HCT116 (cell line): ENCODE results near the gene BBLN. TPM values are rescaled to one million over a fixed set of nuclear protein-coding genes. Genes with fewer than 3 reads are reported as not detected.

Experiments
- ATAC-seq: fragments of 200-7000 bp; cut with Tn5 transposase; 2 replicates; pipeline ENCODE4 v1.9.1; 2020; ENCODE audit warnings: mild to moderate bottlenecking, moderate library complexity
- BruUV-seq: library from RNA; stranded (reverse); fragments of 400-500 nt; replicated peaks from 2 replicates; lab custom pipeline; 2021; lab: Mats Ljungman, UMichigan
- CTCF ChIA-PET: fragments of 300-600 bp; sonication (Branson Sonifier 250); formaldehyde crosslinking; loops from one replicate; lab custom pipeline; 2021; ENCODE audit warnings: antibody characterized with exemption; lab: Charles Lee
- POLR2A ChIA-PET: fragments of 300-600, 350-600 bp; sonication (Branson Sonifier 250); formaldehyde crosslinking; loops from one replicate; lab custom pipeline; 2021; ENCODE audit warnings: antibody characterized with exemption; lab: Charles Lee
- RAD21 ChIA-PET, 2 experiments: fragments of 300-600 bp; sonication (Branson Sonifier 250); formaldehyde crosslinking; loops; one replicate each; lab custom pipeline; 2023; ENCODE audit warnings: low total read pairs in 2 of 2; ENCODE audit not compliant: uncharacterized antibody in 2 of 2, unreplicated experiment in 2 of 2, low non-redundant PET in 1 of 2; lab: Charles Lee
- DNase-seq: peaks from one replicate; pipeline ENCODE4 v3.0.0-alpha.2; 2010; ENCODE audit warnings: low read depth, low spot score
- H2AFZ ChIP-seq: fragments of 200-600 bp; shearing (Covaris generic), sonication (generic); 2 replicates; pipeline ENCODE4 v1.6.1; 2017; ENCODE audit warnings: low read depth, mixed run types, mixed read lengths, antibody characterized with exemption, low read length; ENCODE audit not compliant: poor library complexity, severe bottlenecking
- H3K27ac ChIP-seq: 2 replicates; pipeline ENCODE4 v1.5.1; 2012; ENCODE audit warnings: low read depth, low read length
- H3K27me3 ChIP-seq: fragments of 200-600 bp; sonication (generic); 2 replicates; pipeline ENCODE4 v1.6.1; 2016; ENCODE audit warnings: mixed run types, low read length, mixed read lengths; ENCODE audit not compliant: insufficient read depth
- H3K36me3 ChIP-seq, 2 experiments: fragments of 200-500 bp in 1 of 2; fragments of 200-600 bp in 1 of 2; sonication (Bioruptor generic) in 1 of 2; sonication (generic) in 1 of 2; 2 replicates each; pipeline versions ENCODE4 v1.5.1 to v1.6.1; 2014 to 2016; ENCODE audit warnings: low read length in 2 of 2, inconsistent platforms in 1 of 2, mixed read lengths in 1 of 2, mixed run types in 1 of 2; ENCODE audit not compliant: insufficient read depth in 2 of 2, control insufficient read depth in 1 of 2
- H3K4me1 ChIP-seq, 2 experiments: fragments of 200-600 bp in 1 of 2; sonication (generic) in 1 of 2; 2 replicates each; pipeline versions ENCODE4 v1.5.1 to v1.6.1; 2012 to 2017; ENCODE audit warnings: low read length in 2 of 2, inconsistent platforms in 1 of 2, mild to moderate bottlenecking in 1 of 2, mixed read lengths in 1 of 2, mixed run types in 1 of 2, moderate library complexity in 1 of 2; ENCODE audit not compliant: insufficient read depth in 2 of 2, control insufficient read depth in 1 of 2
- H3K4me2 ChIP-seq: fragments of 200-600 bp; sonication (generic); 2 replicates; pipeline ENCODE4 v1.6.1; 2017; ENCODE audit warnings: mixed run types, low read length, mixed read lengths
- H3K4me3 ChIP-seq, 2 experiments: fragments of 200-600 bp in 1 of 2; sonication (generic) in 1 of 2; replicated peaks in 1 of 2; 2 replicates each; pipeline ENCODE4 v1.5.1; 2011 to 2016; ENCODE audit warnings: low read length in 2 of 2, control low read depth in 1 of 2, low read depth in 1 of 2, mild to moderate bottlenecking in 1 of 2, mixed read lengths in 1 of 2, mixed run types in 1 of 2
- H3K79me2 ChIP-seq: fragments of 200-600 bp; sonication (generic); 2 replicates; pipeline ENCODE4 v1.6.1; 2017; ENCODE audit warnings: mild to moderate bottlenecking, mixed run types, low read length, moderate library complexity, mixed read lengths; ENCODE audit not compliant: insufficient read depth
- H3K9ac ChIP-seq: fragments of 200-600 bp; sonication (generic); 2 replicates; pipeline ENCODE4 v1.6.1; 2016; ENCODE audit warnings: low read length, mixed read lengths
- H3K9me2 ChIP-seq: fragments of 200-600 bp; sonication (generic), shearing (Covaris generic); 2 replicates; pipeline ENCODE4 v1.6.1; 2017; ENCODE audit warnings: mixed run types, mild to moderate bottlenecking, moderate library complexity; ENCODE audit not compliant: insufficient read depth
- H3K9me3 ChIP-seq, 2 experiments: fragments of 200-500 bp in 1 of 2; fragments of 200-600 bp in 1 of 2; sonication (Bioruptor generic) in 1 of 2; sonication (generic) in 1 of 2; 2 replicates each; pipeline ENCODE4 v1.6.1; 2014 to 2017; ENCODE audit warnings: low read length in 2 of 2, mixed read lengths in 2 of 2, inconsistent platforms in 1 of 2, low read depth in 1 of 2, mild to moderate bottlenecking in 1 of 2, mixed run types in 1 of 2, moderate library complexity in 1 of 2; ENCODE audit not compliant: control insufficient read depth in 1 of 2, insufficient read depth in 1 of 2
- H4K20me1 ChIP-seq: fragments of 200-600 bp; sonication (generic), shearing (Covaris generic); 2 replicates; pipeline ENCODE4 v1.6.1; 2017; ENCODE audit warnings: mixed run types, mild to moderate bottlenecking, moderate library complexity; ENCODE audit not compliant: insufficient read depth
- CBX3 ChIP-seq: IDR thresholded peaks from 2 replicates; pipeline ENCODE4 v1.6.1; 2012; ENCODE audit warnings: low read depth
- CEBPB ChIP-seq: IDR thresholded peaks from 2 replicates; pipeline ENCODE4 v1.6.1; 2012; ENCODE audit warnings: low read depth
- EGR1 ChIP-seq: IDR thresholded peaks from 2 replicates; pipeline ENCODE4 v1.6.1; 2012; ENCODE audit warnings: low read depth
- JUND ChIP-seq: IDR thresholded peaks from 2 replicates; pipeline ENCODE4 v1.6.1; 2012
- POLR2A ChIP-seq: IDR thresholded peaks from 2 replicates; pipeline ENCODE4 v1.7.0; 2011; ENCODE audit warnings: borderline replicate concordance; ENCODE audit not compliant: insufficient read depth, insufficient read length; ENCODE audit errors: extremely low read depth
- SRF ChIP-seq: IDR thresholded peaks from 2 replicates; pipeline ENCODE4 v1.6.1; 2012; ENCODE audit warnings: low read depth
- TCF7L2 ChIP-seq: IDR thresholded peaks from 2 replicates; pipeline ENCODE4 v1.7.0; 2011; ENCODE audit warnings: borderline replicate concordance, inconsistent platforms; ENCODE audit not compliant: insufficient read depth, insufficient read length; ENCODE audit errors: extremely low read depth
- YY1 ChIP-seq: IDR thresholded peaks from 2 replicates; pipeline ENCODE4 v1.6.1; 2011; ENCODE audit warnings: low read length, low read depth, moderate library complexity, mild to moderate bottlenecking; ENCODE audit not compliant: insufficient replicate concordance; ENCODE audit errors: extremely low read depth
- ZFX ChIP-seq: fragments of 450-650 bp; IDR thresholded peaks from 2 replicates; pipeline ENCODE4 v1.6.1; 2017
- ZNF274 ChIP-seq: fragments of 200-500 bp; sonication (Bioruptor generic); IDR thresholded peaks from 2 replicates; pipeline ENCODE4 v1.6.1; 2014; ENCODE audit warnings: mild to moderate bottlenecking, low read depth, low read length, inconsistent platforms
- intact Hi-C: fragments of 100-400 bp; cut with micrococcal nuclease; formaldehyde crosslinking; loops from 2 replicates; pipeline ENCODE4 v1.10.0; 2022
- total RNA-seq: library from RNA; stranded (reverse); gene quantifications from one replicate; pipeline ENCODE4 v1.2.1, GENCODE V29; 2021; ENCODE audit not compliant: unreplicated experiment
- TF ChIP-seq, protein P1 (sequence below): IDR thresholded peaks from 2 replicates; pipeline ENCODE4 v1.6.1; 2012; ENCODE audit warnings: low read depth
- TF ChIP-seq, protein P2 (sequence below): IDR thresholded peaks from 2 replicates; pipeline ENCODE4 v1.6.1; 2012
- TF ChIP-seq, protein P3 (sequence below), 3 experiments: fragments of 200-600 bp in 1 of 3; sonication (generic) in 1 of 3; IDR thresholded peaks in 2 of 3; conservative IDR thresholded peaks in 1 of 3; 2 replicates each; pipeline ENCODE4 v1.5.1; 2012 to 2017; ENCODE audit warnings: low read depth in 2 of 3, low read length in 2 of 3, antibody characterized with exemption in 1 of 3, borderline replicate concordance in 1 of 3, control low read depth in 1 of 3, mild to moderate bottlenecking in 1 of 3, mixed read lengths in 1 of 3, mixed run types in 1 of 3, moderate library complexity in 1 of 3; ENCODE audit not compliant: insufficient read depth in 1 of 3

The BBLN gene
- total RNA-seq, 1 experiment from 2014 or later, result 119 TPM

DNA sequence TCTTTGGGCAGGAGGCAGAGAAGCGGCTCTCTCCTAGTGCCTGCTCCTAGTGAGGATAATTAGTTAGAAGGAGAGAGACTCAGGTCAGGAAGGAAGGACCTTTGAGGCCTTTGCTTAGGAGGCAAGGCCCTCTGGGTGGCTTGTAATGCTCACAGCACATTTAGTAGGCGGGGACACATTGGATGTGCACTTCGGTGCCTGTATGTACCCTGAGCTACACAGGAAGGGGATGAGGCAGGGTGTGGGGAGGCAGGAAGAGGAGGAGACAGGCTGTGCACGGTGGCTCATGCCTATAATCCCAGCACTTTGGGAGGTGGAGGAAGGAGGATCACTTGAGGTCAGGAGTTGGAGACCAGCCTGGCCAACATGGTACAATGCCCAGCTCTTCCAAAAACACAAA is 18.0 kb upstream of the BBLN start:
- H4K20me1 ChIP-seq, result no peaks in the 10 kb centered on the region
- TF ChIP-seq CBX3 (no peak), YY1 (no peak), TCF7L2 (no peak), SRF (no peak), CEBPB (no peak), EGR1 (no peak), POLR2A (no peak), ZNF274 (no peak), JUND (no peak), ZFX (no peak)
- TF ChIP-seq, protein P1, sequence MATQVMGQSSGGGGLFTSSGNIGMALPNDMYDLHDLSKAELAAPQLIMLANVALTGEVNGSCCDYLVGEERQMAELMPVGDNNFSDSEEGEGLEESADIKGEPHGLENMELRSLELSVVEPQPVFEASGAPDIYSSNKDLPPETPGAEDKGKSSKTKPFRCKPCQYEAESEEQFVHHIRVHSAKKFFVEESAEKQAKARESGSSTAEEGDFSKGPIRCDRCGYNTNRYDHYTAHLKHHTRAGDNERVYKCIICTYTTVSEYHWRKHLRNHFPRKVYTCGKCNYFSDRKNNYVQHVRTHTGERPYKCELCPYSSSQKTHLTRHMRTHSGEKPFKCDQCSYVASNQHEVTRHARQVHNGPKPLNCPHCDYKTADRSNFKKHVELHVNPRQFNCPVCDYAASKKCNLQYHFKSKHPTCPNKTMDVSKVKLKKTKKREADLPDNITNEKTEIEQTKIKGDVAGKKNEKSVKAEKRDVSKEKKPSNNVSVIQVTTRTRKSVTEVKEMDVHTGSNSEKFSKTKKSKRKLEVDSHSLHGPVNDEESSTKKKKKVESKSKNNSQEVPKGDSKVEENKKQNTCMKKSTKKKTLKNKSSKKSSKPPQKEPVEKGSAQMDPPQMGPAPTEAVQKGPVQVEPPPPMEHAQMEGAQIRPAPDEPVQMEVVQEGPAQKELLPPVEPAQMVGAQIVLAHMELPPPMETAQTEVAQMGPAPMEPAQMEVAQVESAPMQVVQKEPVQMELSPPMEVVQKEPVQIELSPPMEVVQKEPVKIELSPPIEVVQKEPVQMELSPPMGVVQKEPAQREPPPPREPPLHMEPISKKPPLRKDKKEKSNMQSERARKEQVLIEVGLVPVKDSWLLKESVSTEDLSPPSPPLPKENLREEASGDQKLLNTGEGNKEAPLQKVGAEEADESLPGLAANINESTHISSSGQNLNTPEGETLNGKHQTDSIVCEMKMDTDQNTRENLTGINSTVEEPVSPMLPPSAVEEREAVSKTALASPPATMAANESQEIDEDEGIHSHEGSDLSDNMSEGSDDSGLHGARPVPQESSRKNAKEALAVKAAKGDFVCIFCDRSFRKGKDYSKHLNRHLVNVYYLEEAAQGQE, result no peak
- TF ChIP-seq, protein P2, sequence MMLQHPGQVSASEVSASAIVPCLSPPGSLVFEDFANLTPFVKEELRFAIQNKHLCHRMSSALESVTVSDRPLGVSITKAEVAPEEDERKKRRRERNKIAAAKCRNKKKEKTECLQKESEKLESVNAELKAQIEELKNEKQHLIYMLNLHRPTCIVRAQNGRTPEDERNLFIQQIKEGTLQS, result no peak
- TF ChIP-seq, protein P3, sequence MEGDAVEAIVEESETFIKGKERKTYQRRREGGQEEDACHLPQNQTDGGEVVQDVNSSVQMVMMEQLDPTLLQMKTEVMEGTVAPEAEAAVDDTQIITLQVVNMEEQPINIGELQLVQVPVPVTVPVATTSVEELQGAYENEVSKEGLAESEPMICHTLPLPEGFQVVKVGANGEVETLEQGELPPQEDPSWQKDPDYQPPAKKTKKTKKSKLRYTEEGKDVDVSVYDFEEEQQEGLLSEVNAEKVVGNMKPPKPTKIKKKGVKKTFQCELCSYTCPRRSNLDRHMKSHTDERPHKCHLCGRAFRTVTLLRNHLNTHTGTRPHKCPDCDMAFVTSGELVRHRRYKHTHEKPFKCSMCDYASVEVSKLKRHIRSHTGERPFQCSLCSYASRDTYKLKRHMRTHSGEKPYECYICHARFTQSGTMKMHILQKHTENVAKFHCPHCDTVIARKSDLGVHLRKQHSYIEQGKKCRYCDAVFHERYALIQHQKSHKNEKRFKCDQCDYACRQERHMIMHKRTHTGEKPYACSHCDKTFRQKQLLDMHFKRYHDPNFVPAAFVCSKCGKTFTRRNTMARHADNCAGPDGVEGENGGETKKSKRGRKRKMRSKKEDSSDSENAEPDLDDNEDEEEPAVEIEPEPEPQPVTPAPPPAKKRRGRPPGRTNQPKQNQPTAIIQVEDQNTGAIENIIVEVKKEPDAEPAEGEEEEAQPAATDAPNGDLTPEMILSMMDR (IDR thresholded peaks at IDR 0.05 in 2 of 3, conservative IDR thresholded peaks at IDR 0.05 in 1 of 3; ENCODE audit: borderline replicate concordance in 1 of 3, insufficient read depth in 1 of 3, low read depth in 2 of 3, low read length in 2 of 3), result no peak
- no peak overlapping the region for H3K4me3 ChIP-seq
- POLR2A ChIA-PET, result interaction anchor here (1.1 kb wide), 1 partner anchor 14 kb away, joined by 3 read pairs; no protein-coding TSS in a partner anchor
- no peaks in the 10 kb centered on the region for H3K9me3 ChIP-seq
- H3K79me2 ChIP-seq, result no peaks in the 10 kb centered on the region
- CTCF ChIA-PET, result no interaction called here
- no TSS peak for BruUV-seq
- no peaks in the 10 kb centered on the region for H3K36me3 ChIP-seq
- no peak for DNase-seq
- H3K4me2 ChIP-seq, result no peak overlapping the region
- no peak overlapping the region for H3K9ac ChIP-seq
- no peak overlapping the region for H3K27ac ChIP-seq
- no peaks in the 10 kb centered on the region for H3K9me2 ChIP-seq
- H3K4me1 ChIP-seq, result peaks cover 0 to 7% of the 10 kb centered on the region in 2 experiments; a peak in 1 of 4 replicates
- ATAC-seq, result 0 out of 2 replicates have a peak, but pooled peaks have one; percentile 39
- RAD21 ChIA-PET, result no interaction called here
- no peak overlapping the region for H2AFZ ChIP-seq
- intact Hi-C loops, result no loop called here
- no peaks in the 10 kb centered on the region for H3K27me3 ChIP-seq
